PC-3 (cell line): ENCODE measurements around the gene CLDN34. TPM values are rescaled to one million over a fixed set of nuclear protein-coding genes. Genes with fewer than 3 reads are reported as not detected.
A peak's percentile ranks its signal among the peaks of the same experiment; 100 is the strongest.

Source experiments
- ATAC-seq: fragments of 200-7000 bp; cut with Tn5 transposase; 2 replicates; pipeline ENCODE4 v1.9.1; 2020; ENCODE audit warnings: mild to moderate bottlenecking, moderate library complexity
- BruUV-seq: library from RNA; stranded (reverse); fragments of 400-500 nt; replicated peaks from 2 replicates; lab custom pipeline; 2021; lab: Mats Ljungman, UMichigan
- CTCF ChIA-PET: fragments of 300-600 bp; sonication (Branson Sonifier 250); formaldehyde crosslinking; loops from one replicate; lab custom pipeline; 2022; ENCODE audit warnings: antibody characterized with exemption; lab: Charles Lee
- POLR2A ChIA-PET: fragments of 300-600 bp; sonication (Branson Sonifier 250); formaldehyde crosslinking; loops from one replicate; lab custom pipeline; 2022; ENCODE audit warnings: antibody characterized with exemption; ENCODE audit not compliant: unreplicated experiment; lab: Charles Lee
- DNase-seq: peaks from one replicate; pipeline ENCODE4 v3.0.0-alpha.2; 2015
- H2AFZ ChIP-seq: fragments of 300-600 bp; sonication (generic); 2 replicates; pipeline ENCODE4 v1.6.0; 2016; ENCODE audit warnings: antibody characterized with exemption, low read length
- H3F3A ChIP-seq: fragments of 300-600 bp; sonication (generic); one replicate; pipeline ENCODE4 v1.6.0; 2017; ENCODE audit warnings: antibody characterized with exemption, low read length, control low read depth, mild to moderate bottlenecking; ENCODE audit not compliant: unreplicated experiment
- H3K27ac ChIP-seq: fragments of 300-600 bp; sonication (generic); 2 replicates; pipeline ENCODE4 v1.5.1; 2016; ENCODE audit warnings: mild to moderate bottlenecking, low read length
- H3K27me3 ChIP-seq: fragments of 300-600 bp; sonication (generic); 2 replicates; pipeline ENCODE4 v1.6.1; 2016; ENCODE audit warnings: low read length, mixed read lengths
- H3K36me3 ChIP-seq: fragments of 300-600 bp; sonication (generic); 2 replicates; pipeline ENCODE4 v1.6.1; 2016; ENCODE audit warnings: low read depth, mixed run types, low read length, mixed read lengths
- H3K4me1 ChIP-seq: fragments of 300-600 bp; sonication (generic); 2 replicates; pipeline ENCODE4 v1.5.1; 2016; ENCODE audit warnings: low read length; ENCODE audit not compliant: insufficient read depth
- H3K4me2 ChIP-seq: fragments of 300-600 bp; sonication (generic); 2 replicates; pipeline ENCODE4 v1.6.0; 2016; ENCODE audit warnings: low read length
- H3K4me3 ChIP-seq: fragments of 300-600 bp; sonication (generic); 2 replicates; pipeline ENCODE4 v1.5.1; 2016; ENCODE audit warnings: mild to moderate bottlenecking, low read length, mixed read lengths
- H3K79me2 ChIP-seq: fragments of 300-600 bp; sonication (generic); 2 replicates; pipeline ENCODE4 v1.6.1; 2017; ENCODE audit warnings: low read length, mixed read lengths
- H3K9ac ChIP-seq: fragments of 300-600 bp; sonication (generic); 2 replicates; pipeline ENCODE4 v1.6.0; 2016; ENCODE audit warnings: mild to moderate bottlenecking, low read length
- H3K9me2 ChIP-seq: fragments of 300-600 bp; sonication (generic); replicated peaks from 2 replicates; pipeline ENCODE4 v1.6.1; 2016; ENCODE audit warnings: mixed run types, low read length, mixed read lengths
- H3K9me3 ChIP-seq: fragments of 300-600 bp; sonication (generic); 2 replicates; pipeline ENCODE4 v1.6.1; 2016; ENCODE audit warnings: low read length, mixed read lengths
- H4K20me1 ChIP-seq: fragments of 300-600 bp; sonication (generic); 2 replicates; pipeline ENCODE4 v1.6.1; 2016; ENCODE audit warnings: low read length, mixed read lengths
- EZH2 ChIP-seq: fragments of 300-600 bp; sonication (generic); IDR thresholded peaks from one replicate; pipeline ENCODE4 v1.6.1; 2017; ENCODE audit warnings: antibody characterized with exemption, mild to moderate bottlenecking, low read length; ENCODE audit not compliant: unreplicated experiment
- EZH2phosphoT487 ChIP-seq: fragments of 300-600 bp; sonication (generic); IDR thresholded peaks from 2 replicates; pipeline ENCODE4 v1.6.1; 2018; ENCODE audit warnings: mild to moderate bottlenecking, antibody characterized with exemption, low read length, borderline replicate concordance
- intact Hi-C: fragments of 100-400 bp; cut with micrococcal nuclease; formaldehyde crosslinking; loops from 2 replicates; pipeline ENCODE4 v1.9.0; 2023
- total RNA-seq: library from RNA; depleted of rRNA; stranded (reverse); fragments of >200 nt; gene quantifications from 2 replicates; pipeline ENCODE4 v1.2.3, GENCODE V29; 2014
- TF ChIP-seq, protein P1 (sequence below): fragments of 300-600 bp; sonication (generic); conservative IDR thresholded peaks from 2 replicates; pipeline ENCODE4 v1.5.1; 2017; ENCODE audit warnings: antibody characterized with exemption, low read depth, mild to moderate bottlenecking, low read length

CLDN34 gene
- total RNA-seq, 1 experiment from 2014 or later = 0.66 TPM

DNA sequence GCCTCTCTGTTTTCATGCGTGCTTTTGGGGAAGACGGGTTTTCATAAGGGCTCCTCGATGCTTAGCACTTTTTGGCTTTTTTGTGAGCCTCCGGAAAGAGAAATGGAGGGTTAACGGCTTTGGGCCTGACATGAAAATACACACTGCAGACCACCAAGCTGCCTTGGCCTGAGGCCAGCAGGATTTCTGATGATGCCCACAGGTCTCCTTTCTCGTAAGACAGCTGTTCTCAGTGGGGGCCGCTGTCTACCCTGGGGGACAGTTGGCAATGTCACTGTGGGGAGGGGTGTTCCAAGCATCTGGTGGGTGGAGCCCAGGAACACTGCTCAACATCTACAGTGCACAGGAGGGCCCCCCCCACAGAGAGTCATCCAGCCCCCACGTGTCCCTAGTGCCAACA, 29.4 kb upstream of the CLDN34 start:
- Histone ChIP-seq H4K20me1 (no peaks in the 10 kb centered on the region), H3F3A (no peaks in the 10 kb centered on the region), H3K79me2 (no peaks in the 10 kb centered on the region), H3K4me1 (peaks cover 9% of the 10 kb centered on the region), H3K27ac (no peak overlapping the region), H2AFZ (no peak overlapping the region), H3K4me2 (no peak overlapping the region), H3K9me2 (no peaks in the 10 kb centered on the region), H3K36me3 (no peaks in the 10 kb centered on the region), H3K27me3 (no peaks in the 10 kb centered on the region), H3K9ac (no peak overlapping the region), H3K4me3 (no peak overlapping the region), H3K9me3 (no peaks in the 10 kb centered on the region)
- intact Hi-C loops = no loop called here
- BruUV-seq = no TSS peak
- CTCF ChIA-PET = no interaction called here
- POLR2A ChIA-PET = no interaction called here
- TF ChIP-seq, protein P1, sequence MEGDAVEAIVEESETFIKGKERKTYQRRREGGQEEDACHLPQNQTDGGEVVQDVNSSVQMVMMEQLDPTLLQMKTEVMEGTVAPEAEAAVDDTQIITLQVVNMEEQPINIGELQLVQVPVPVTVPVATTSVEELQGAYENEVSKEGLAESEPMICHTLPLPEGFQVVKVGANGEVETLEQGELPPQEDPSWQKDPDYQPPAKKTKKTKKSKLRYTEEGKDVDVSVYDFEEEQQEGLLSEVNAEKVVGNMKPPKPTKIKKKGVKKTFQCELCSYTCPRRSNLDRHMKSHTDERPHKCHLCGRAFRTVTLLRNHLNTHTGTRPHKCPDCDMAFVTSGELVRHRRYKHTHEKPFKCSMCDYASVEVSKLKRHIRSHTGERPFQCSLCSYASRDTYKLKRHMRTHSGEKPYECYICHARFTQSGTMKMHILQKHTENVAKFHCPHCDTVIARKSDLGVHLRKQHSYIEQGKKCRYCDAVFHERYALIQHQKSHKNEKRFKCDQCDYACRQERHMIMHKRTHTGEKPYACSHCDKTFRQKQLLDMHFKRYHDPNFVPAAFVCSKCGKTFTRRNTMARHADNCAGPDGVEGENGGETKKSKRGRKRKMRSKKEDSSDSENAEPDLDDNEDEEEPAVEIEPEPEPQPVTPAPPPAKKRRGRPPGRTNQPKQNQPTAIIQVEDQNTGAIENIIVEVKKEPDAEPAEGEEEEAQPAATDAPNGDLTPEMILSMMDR = no peak
- TF ChIP-seq EZH2 (no peak), EZH2phosphoT487 (no peak)
- no peak for ATAC-seq
- DNase-seq = no peak

DNA sequence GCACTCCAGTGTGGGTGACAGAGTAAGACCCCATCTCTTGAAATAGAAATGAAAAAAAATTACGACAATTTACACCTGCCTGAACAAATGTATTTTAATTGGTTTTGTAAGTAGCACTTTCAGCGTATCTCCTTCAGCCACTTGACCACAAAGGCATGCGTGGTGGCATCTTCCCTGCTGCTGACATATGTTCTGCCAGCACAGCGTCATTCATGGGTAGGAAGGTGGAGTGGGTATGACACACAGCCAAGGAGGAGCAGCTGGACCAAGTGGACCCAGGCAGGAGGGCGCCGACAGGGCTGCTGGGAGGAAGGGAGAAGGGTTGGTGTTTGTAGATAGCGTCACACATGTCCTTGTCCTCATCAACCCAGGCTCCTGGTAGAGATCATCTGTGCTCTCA, 28.6 kb upstream of the CLDN34 start:
- no peak overlapping the region for H3K27ac ChIP-seq
- H2AFZ ChIP-seq = no peak overlapping the region
- no peak overlapping the region for H3K4me3 ChIP-seq
- H3K27me3 ChIP-seq = no peaks in the 10 kb centered on the region
- TF ChIP-seq EZH2phosphoT487 (no peak), EZH2 (no peak)
- TF ChIP-seq, protein P1 = no peak
- DNase-seq = no peak
- peaks cover 9% of the 10 kb centered on the region for H3K4me1 ChIP-seq
- no TSS peak for BruUV-seq
- no peak overlapping the region for H3K9ac ChIP-seq
- POLR2A ChIA-PET = no interaction called here
- CTCF ChIA-PET = no interaction called here
- intact Hi-C loops = no loop called here
- no peak for ATAC-seq
- H3K79me2 ChIP-seq = no peaks in the 10 kb centered on the region
- no peaks in the 10 kb centered on the region for H3K9me2 ChIP-seq
- H3K9me3 ChIP-seq = no peaks in the 10 kb centered on the region
- no peaks in the 10 kb centered on the region for H3K36me3 ChIP-seq
- no peak overlapping the region for H3K4me2 ChIP-seq
- no peaks in the 10 kb centered on the region for H3F3A ChIP-seq
- no peaks in the 10 kb centered on the region for H4K20me1 ChIP-seq

DNA sequence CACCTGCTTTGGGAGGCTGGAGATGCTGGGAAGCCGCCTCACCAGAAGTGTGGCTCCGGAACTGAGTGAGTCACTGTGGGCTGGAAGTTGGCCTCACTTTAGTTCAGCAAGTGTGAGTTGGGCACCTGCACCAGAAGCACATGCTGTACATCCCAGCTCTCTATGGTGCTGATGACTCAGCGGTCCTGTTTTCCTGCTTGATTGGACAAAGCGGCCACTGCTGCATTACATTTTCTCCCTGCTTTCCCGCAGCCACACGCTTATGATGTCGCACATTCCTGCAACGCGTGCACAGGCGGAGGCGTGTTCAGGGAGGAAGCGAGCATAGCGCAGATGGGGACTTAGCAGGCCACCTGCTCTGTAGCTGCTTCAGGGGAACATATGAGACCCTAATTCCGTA, 26.7 kb upstream of the CLDN34 start:
- ChIA-PET CTCF (no interaction called here), POLR2A (no interaction called here)
- Histone ChIP-seq H3K4me2 (no peak overlapping the region), H3K79me2 (no peaks in the 10 kb centered on the region), H3K9me2 (no peaks in the 10 kb centered on the region), H3K9me3 (no peaks in the 10 kb centered on the region), H2AFZ (no peak overlapping the region), H3F3A (no peaks in the 10 kb centered on the region), H3K4me3 (no peak overlapping the region), H3K36me3 (no peaks in the 10 kb centered on the region), H3K9ac (no peak overlapping the region), H3K4me1 (peaks cover 9% of the 10 kb centered on the region), H3K27me3 (no peaks in the 10 kb centered on the region), H4K20me1 (no peaks in the 10 kb centered on the region), H3K27ac (no peak overlapping the region)
- DNase-seq (peak; percentile 85), ATAC-seq (peak; percentile 97)
- no TSS peak for BruUV-seq
- intact Hi-C loops = loop anchor here (2.0 kb wide), 1 partner anchor 56 kb away; no protein-coding TSS in a partner anchor
- TF ChIP-seq, protein P1 = no peak
- TF ChIP-seq EZH2 (no peak), EZH2phosphoT487 (no peak)
